OCI-LY7 (cell line): ENCODE results near the gene AIFM3. TPM values are rescaled to one million over a fixed set of nuclear protein-coding genes. Genes with fewer than 3 reads are reported as not detected.

Experiments
- Bru-seq: library from RNA; stranded (reverse); fragments of 400-500 nt; gene quantifications from one replicate; lab custom pipeline; 2021; lab: Mats Ljungman, UMichigan
- BruChase-seq, 2 experiments: library from RNA; stranded (reverse); fragments of 400-500 nt; gene quantifications; one replicate each; lab custom pipeline; 2021; lab: Mats Ljungman, UMichigan
- BruUV-seq: library from RNA; stranded (reverse); fragments of 400-500 nt; replicated peaks from 2 replicates; lab custom pipeline; 2021; lab: Mats Ljungman, UMichigan
- CTCF ChIA-PET: fragments of 300-600 bp; sonication (Branson Sonifier 250); formaldehyde crosslinking; loops from one replicate; lab custom pipeline; 2022; ENCODE audit warnings: antibody characterized with exemption; ENCODE audit not compliant: unreplicated experiment; lab: Charles Lee
- POLR2A ChIA-PET: fragments of 300-600 bp; sonication (Branson Sonifier 250); formaldehyde crosslinking; loops from one replicate; lab custom pipeline; 2022; ENCODE audit warnings: antibody characterized with exemption; lab: Charles Lee
- DNase-seq: peaks from one replicate; pipeline ENCODE4 v3.0.0-alpha.2; 2015; ENCODE audit warnings: low spot score
- H2AFZ ChIP-seq: fragments of 200-600 bp; sonication (generic), shearing (Covaris generic); 2 replicates; pipeline ENCODE4 v1.6.1; 2014; ENCODE audit warnings: mild to moderate bottlenecking, antibody characterized with exemption, low read length, moderate library complexity
- H3K27ac ChIP-seq: fragments of 200-600 bp; sonication (generic); 2 replicates; pipeline ENCODE4 v1.5.1; 2014; ENCODE audit warnings: mixed run types, low read depth, mild to moderate bottlenecking, moderate library complexity, low read length, inconsistent platforms; ENCODE audit not compliant: poor library complexity, severe bottlenecking
- H3K36me3 ChIP-seq: fragments of 200-600 bp; sonication (generic); 2 replicates; pipeline ENCODE4 v1.6.1; 2014; ENCODE audit warnings: mild to moderate bottlenecking, antibody characterized with exemption, low read length, moderate library complexity, mixed read lengths; ENCODE audit not compliant: insufficient read depth
- H3K4me1 ChIP-seq: fragments of 200-600 bp; sonication (generic); 2 replicates; pipeline ENCODE4 v1.5.1; 2014; ENCODE audit warnings: mild to moderate bottlenecking, low read length; ENCODE audit not compliant: insufficient read depth, poor library complexity, severe bottlenecking
- H3K4me2 ChIP-seq: fragments of 200-600 bp; sonication (generic); 2 replicates; pipeline ENCODE4 v1.6.1; 2014; ENCODE audit warnings: mild to moderate bottlenecking, low read length
- H3K4me3 ChIP-seq: fragments of 200-600 bp; sonication (generic); 2 replicates; pipeline ENCODE4 v1.5.1; 2014; ENCODE audit warnings: mild to moderate bottlenecking, low read depth, low read length; ENCODE audit not compliant: poor library complexity, severe bottlenecking
- H3K79me2 ChIP-seq: fragments of 200-600 bp; sonication (generic); 2 replicates; pipeline ENCODE4 v1.6.1; 2016; ENCODE audit warnings: low read depth, mild to moderate bottlenecking, low read length, moderate library complexity, mixed read lengths; ENCODE audit not compliant: insufficient read depth
- H3K9me2 ChIP-seq: fragments of 200-600 bp; sonication (generic); 2 replicates; pipeline ENCODE4 v1.6.1; 2016; ENCODE audit warnings: mild to moderate bottlenecking, low read length, mixed read lengths; ENCODE audit not compliant: insufficient read depth
- H3K9me3 ChIP-seq: fragments of 200-600 bp; sonication (generic); 2 replicates; pipeline ENCODE4 v1.6.1; 2014; ENCODE audit warnings: mild to moderate bottlenecking, mixed run types, low read length, mixed read lengths
- H4K20me1 ChIP-seq: fragments of 200-600 bp; sonication (generic); 2 replicates; pipeline ENCODE4 v1.6.1; 2014; ENCODE audit warnings: mild to moderate bottlenecking, antibody characterized with exemption, low read length, moderate library complexity, mixed read lengths; ENCODE audit not compliant: insufficient read depth
- CTCF ChIP-seq: fragments of 200-600 bp; sonication (generic); conservative IDR thresholded peaks from 2 replicates; pipeline ENCODE4 v1.5.1; 2014; ENCODE audit warnings: mild to moderate bottlenecking, antibody characterized with exemption, low read length, moderate library complexity, mixed read lengths
- EZH2phosphoT487 ChIP-seq: fragments of 200-600 bp; sonication (generic); IDR thresholded peaks from 2 replicates; pipeline ENCODE4 v1.6.1; 2018; ENCODE audit warnings: low read depth, borderline replicate concordance, mild to moderate bottlenecking, mixed run types, antibody characterized with exemption, low read length, moderate library complexity, mixed read lengths
- intact Hi-C: fragments of 100-400 bp; cut with micrococcal nuclease; formaldehyde crosslinking; loops from one replicate; pipeline ENCODE4 v1.10.0; 2022; ENCODE audit not compliant: unreplicated experiment
- long read RNA-seq: library from polyadenylated mRNA; stranded (forward); transcript quantifications from one replicate; pipeline ENCODE4 v2.0.0, GENCODE V29; 2022
- total RNA-seq, 2 experiments: library from RNA; depleted of rRNA in 1 of 2; stranded (reverse); fragments of >200 nt in 1 of 2; shearing (Covaris generic) in 1 of 2; gene quantifications; 2 replicates each; pipeline ENCODE4 v1.2.3, GENCODE V29; 2014 to 2022

Gene AIFM3, protein sequence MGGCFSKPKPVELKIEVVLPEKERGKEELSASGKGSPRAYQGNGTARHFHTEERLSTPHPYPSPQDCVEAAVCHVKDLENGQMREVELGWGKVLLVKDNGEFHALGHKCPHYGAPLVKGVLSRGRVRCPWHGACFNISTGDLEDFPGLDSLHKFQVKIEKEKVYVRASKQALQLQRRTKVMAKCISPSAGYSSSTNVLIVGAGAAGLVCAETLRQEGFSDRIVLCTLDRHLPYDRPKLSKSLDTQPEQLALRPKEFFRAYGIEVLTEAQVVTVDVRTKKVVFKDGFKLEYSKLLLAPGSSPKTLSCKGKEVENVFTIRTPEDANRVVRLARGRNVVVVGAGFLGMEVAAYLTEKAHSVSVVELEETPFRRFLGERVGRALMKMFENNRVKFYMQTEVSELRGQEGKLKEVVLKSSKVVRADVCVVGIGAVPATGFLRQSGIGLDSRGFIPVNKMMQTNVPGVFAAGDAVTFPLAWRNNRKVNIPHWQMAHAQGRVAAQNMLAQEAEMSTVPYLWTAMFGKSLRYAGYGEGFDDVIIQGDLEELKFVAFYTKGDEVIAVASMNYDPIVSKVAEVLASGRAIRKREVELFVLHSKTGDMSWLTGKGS
- total RNA-seq (2014; rRNA removed; shearing (Covaris generic)) (0.47 TPM in 1 of 2 replicates, not detected in the other), total RNA-seq (2022) (not detected in 2 replicates), Bru-seq, nascent RNA (percentile 8 among the genes with signal in this experiment), BruChase-seq, experiment 1, labeled RNA remaining after a 6-hour chase (not detected), BruChase-seq, experiment 2, labeled RNA remaining after a 2-hour chase (not detected)
- long read RNA-seq, result 0 reads

DNA sequence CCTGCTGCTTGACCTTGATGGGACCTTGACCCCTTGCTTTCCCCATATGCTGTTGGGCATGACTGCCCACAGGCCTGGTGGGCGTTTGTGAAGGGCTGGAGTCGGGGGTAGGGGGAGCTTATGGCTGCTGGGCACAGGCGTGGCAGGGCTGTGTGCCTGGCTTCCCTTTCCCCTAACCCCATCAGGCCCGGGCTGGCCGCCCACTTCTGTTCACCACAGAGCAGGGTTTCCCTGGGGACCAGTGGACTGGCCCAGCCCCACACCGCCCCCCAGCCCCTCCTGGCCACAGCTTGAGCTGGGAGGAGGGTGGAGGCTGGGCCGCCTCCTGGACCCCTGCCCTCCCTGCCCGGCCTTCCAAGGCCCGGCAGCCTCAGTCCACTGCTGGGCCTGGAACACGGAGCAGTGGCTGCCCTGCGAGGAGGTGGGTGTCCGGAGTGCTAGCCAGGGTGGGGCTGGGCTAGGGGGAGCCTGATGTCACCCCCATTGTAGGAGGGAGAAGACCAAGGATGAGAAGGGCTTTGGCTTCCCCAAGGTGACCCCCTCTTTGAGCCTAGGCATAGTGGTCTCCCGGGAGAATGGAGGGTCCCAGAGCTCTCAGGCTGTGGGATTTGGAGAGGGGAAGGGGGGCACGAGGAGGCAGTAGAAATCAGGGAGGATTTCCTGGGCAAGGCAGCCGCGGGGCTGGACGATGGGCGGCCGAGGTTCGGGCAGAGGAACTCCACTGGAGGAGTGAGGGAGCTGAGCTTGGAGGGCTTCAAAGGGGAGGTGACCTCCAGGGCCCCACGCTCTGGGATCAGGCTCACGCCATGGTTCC is at the start of gene AIFM3:
AIFM3 (plus strand) TSS at position 373 of the 814 bp plus-strand sequence. CDS start 690 bp downstream, outside the sequence.
- BruUV-seq, result no TSS peak
- Histone ChIP-seq H2AFZ (no peak within 1 kb of the TSS), H4K20me1 (no peaks in the 10 kb centered on the region), H3K4me3 (no peak within 1 kb of the TSS), H3K4me2 (0 out of 2 replicates have a peak within 1 kb of the TSS, but pooled peaks have one; percentile 25), H3K9me2 (no peaks in the 10 kb centered on the region), H3K4me1 (peaks cover 9% of the 10 kb centered on the region), H3K79me2 (no peaks in the 10 kb centered on the region), H3K9me3 (no peaks in the 10 kb centered on the region), H3K36me3 (no peaks in the 10 kb centered on the region), H3K27ac (no peak within 1 kb of the TSS)
- TF ChIP-seq EZH2phosphoT487, result no peak
- no peak for TF ChIP-seq CTCF
- intact Hi-C loops, result no loop called here
- CTCF ChIA-PET, result no interaction called here
- no peak for DNase-seq
- POLR2A ChIA-PET, result no interaction called here

DNA sequence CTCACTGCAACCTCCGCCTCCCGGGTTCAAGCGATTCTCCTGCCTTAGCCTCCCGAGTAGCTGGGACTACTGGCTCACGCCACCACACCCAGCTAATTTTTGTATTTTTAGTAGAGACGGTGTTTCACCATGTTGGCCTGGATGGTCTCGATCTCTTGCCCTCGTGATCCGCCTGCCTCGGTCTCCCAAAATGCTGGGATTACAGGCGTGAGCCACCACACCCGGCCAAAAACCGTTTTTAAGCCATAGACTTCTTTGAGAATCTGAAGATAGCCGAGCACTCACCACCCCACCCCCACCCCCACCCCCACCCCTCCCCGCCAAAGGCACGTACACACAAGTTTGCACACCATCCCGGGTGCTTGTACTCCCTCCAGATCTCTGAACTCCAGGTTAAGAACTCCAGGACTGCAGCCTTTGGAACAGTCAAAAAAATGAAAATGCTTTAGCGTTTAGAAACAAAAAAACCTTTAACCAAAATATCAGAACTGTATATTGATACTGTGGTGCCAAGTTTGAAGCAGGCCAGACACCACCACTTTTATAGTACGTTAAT is 48.3 kb upstream of the AIFM3 start:
- Histone ChIP-seq H2AFZ (no peak overlapping the region), H3K4me2 (peak overlapping the region; percentile 75), H3K4me3 (peak overlapping the region; percentile 97), H3K4me1 (peaks cover 29% of the 10 kb centered on the region), H3K9me2 (no peaks in the 10 kb centered on the region), H3K79me2 (peaks cover 64% of the 10 kb centered on the region), H3K36me3 (peaks cover 30% of the 10 kb centered on the region), H3K9me3 (no peaks in the 10 kb centered on the region), H4K20me1 (peaks cover 26% of the 10 kb centered on the region), H3K27ac (peak overlapping the region; percentile 70)
- TF ChIP-seq CTCF (no peak), EZH2phosphoT487 (no peak)
- intact Hi-C loops, result loop anchor here (10.0 kb wide), 1 partner anchor 66 kb away; the partner anchor contains the start of gene LZTR1
- no peak for DNase-seq
- ChIA-PET CTCF (no interaction called here), POLR2A (interaction anchor here (0.6 kb wide), 2 partner anchors 94 to 658 kb away, joined by 3 to 4 read pairs; no protein-coding TSS in a partner anchor)
- BruUV-seq, result no TSS peak
